Medulla oblongata (tissue), 1 donor: ENCODE results near the gene RPRD2.
A peak's percentile ranks its signal among the peaks of the same experiment; 100 is the strongest.
"Not testable (repeated sequence)": the region's sequence is repeated elsewhere in the genome, so short reads cannot be mapped to it uniquely, and the experiment has no call there.

Experiments used
- DNase-seq: peaks from one replicate; pipeline ENCODE4 v3.0.0-alpha.2; 2015; ENCODE audit errors: extremely low spot score

RPRD2 gene

GRCh38 chr1:150363426-150364230 is at the start of gene RPRD2:
TSS of gene RPRD2 (plus strand) at chr1:150364147. CDS start at chr1:150364715, 568 bp downstream.
- peak; percentile 100 for DNase-seq

- not testable (repeated sequence) for DNase-seq
These were observed 49.3 kb upstream of the RPRD2 start for GRCh38 chr1:150314691-150315090.

- no peak for DNase-seq
These were observed 43.3 kb upstream of the RPRD2 start for GRCh38 chr1:150320667-150320978.

DNA sequence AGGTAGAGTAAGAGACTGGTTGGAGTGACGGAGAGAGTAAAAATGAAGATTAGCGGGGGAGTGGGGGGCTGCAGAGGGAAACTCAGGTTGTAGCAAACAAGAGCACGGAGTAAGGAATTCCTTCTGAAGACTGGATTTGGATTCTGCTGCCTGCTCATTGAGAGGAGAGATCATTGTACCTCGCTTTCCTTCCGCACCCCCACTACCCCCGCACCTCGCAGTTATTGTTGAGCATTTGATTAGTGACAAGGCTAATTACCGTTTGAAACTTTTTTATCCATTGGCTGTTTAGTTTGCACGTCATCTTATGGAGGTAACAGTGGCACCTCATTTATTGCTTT is 42.2 kb upstream of the RPRD2 start:
- DNase-seq: no peak

GRCh38 chr1:150322310-150322709 is 41.6 kb upstream of the RPRD2 start:
- no peak for DNase-seq

- DNase-seq: peak; percentile 36
These were observed 31.2 kb upstream of the RPRD2 start for GRCh38 chr1:150332651-150333290.

- DNase-seq: no peak
These were observed 17.6 kb upstream of the RPRD2 start for GRCh38 chr1:150346316-150346715.

GRCh38 chr1:150352866-150353265 is 11.1 kb upstream of the RPRD2 start:
- DNase-seq: no peak

GRCh38 chr1:150362721-150363425 is 1.1 kb upstream of the RPRD2 start:
- DNase-seq: no peak

GRCh38 chr1:150364231-150365003 is 470 bp downstream of the RPRD2 start:
- peak; percentile 74 for DNase-seq

GRCh38 chr1:150365941-150366340 is 2.0 kb downstream of the RPRD2 start:
- no peak for DNase-seq

DNA sequence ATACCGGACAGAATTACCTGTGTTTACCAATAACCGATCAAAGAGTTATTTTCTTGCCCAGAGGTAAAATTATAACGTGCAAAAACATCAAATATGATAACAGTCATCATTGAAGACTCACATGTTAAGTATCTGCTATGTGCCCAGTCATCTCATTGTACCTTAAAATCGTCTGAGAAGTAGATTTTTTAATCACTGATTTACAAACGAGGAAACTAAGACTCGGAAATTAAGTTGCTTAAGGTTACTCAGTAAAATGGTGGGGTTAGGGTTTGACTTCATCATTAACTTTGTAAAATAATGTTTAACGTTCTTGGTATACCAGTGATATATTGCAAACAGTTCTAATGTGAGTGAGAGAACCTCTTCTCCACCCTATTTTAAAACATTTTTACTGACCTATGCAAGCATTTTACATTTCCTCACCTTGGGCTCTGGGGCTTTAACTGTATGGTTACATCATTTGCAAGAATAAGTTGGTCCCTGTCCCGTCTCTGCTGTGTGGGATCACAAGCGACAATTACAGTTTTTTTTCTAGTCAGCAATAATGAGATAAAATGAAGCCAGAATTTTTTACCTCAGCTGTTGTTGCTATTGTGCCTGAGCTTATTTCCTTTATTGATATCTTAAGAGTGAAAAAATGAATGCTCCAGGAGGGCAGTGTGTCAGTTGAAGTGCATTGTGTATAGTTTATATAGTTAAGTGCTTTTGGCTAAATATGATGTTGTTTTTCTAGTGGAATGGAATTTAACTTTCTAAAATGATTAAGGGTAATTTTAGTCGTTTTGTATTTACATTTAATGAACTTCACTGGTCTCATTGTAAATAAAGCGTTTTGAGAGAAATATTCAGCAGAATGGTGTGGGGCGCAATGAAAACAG is 2.7 kb downstream of the RPRD2 start:
- DNase-seq: peak; percentile 42

GRCh38 chr1:150371110-150371509 is 7.2 kb downstream of the RPRD2 start:
- no peak for DNase-seq

DNA sequence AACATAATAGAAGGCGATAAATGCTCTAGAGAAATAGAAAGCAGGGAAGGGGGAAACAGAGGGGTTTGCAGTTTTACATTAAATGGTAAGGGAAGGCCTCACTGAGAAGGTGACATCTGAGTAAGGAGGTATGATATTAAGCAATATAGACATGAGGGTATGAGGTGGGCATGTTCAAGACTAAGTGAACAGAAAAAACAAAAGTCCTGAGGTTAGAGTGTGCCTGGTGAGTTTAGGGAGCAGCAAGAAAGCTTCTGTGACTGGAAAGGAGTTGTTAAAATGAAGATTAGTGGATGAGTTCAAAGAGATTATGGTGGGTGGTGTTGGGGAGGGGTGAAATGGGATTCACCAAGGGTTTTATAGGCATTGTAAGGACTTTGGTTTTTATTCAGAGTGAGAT is 8.6 kb downstream of the RPRD2 start:
- DNase-seq: no peak

- DNase-seq: no peak
These were observed 12.2 kb downstream of the RPRD2 start for GRCh38 chr1:150376110-150376509.

DNA sequence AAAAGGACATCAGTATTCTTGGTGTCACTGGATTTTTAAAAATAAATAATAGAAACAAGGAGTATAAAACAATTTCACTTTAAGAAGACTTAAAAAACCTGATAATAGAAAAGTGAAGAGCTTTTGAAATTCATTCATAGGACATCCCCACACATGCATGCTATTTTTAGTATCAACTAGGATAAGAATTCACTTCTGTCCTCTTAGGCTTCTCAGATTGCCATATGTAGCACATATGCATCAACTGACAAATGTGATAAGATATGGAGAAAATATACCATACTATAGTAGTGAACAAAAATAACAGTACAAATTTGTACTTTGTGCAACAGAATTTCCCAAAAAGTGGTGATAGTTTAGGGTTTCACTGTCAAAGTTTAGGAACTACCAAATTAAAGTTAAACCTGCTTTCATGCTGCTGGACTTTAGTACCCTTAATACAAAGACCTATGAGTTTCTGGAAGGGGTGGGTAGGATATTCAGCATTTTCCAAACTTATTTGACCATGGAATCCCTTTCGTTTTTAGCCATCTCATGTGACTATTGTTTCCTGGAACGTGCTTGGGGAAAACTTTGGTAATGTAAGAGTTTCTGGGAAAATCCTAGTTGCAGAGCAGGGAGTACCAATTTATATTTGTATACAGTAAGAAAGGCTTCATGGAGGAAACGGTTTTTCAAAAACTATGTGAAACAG is 19.8 kb downstream of the RPRD2 start:
- no peak for DNase-seq

DNA sequence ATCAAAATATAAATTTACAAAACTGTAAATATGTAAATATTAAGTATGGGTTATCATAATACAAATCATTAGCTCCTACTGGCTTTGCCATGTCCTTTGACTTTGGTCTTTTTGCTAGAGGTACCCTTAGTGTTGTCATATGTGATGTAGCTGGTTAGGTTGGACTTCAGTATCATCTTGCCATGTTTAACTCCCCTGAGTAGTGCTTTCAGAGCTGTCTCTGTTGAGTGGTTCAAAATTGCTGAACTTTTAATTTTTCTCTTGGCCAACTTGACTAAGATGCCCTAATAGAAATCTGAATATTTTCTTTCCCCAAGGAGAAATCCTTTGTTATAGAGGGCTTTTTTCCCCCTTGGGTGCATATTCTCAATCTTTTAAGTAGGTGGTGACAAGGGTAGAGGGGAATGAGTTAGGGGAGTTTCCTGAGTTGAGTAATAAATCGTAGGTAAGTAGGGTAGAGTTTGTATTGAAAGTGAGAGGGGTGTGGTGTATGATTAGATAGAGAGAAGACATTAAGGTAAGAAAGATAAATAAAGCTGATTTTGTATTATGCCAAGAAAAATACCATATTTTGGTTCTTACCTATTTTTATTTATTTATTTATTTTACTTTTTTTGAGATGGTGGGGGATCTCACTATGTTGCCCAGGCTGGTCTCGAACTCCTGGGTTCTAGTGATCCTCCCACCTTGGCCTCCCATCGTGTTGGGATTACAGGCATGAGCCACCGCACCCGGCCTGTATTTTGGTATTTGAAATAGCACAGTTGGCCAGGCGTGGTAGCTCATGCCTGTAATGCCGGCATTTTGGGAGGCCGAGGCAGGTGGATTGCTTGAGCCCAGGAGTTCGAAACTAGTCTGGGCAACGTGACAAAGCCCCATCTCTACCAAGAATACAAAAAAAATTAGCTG is 21.8 kb downstream of the RPRD2 start:
- no peak for DNase-seq

DNA sequence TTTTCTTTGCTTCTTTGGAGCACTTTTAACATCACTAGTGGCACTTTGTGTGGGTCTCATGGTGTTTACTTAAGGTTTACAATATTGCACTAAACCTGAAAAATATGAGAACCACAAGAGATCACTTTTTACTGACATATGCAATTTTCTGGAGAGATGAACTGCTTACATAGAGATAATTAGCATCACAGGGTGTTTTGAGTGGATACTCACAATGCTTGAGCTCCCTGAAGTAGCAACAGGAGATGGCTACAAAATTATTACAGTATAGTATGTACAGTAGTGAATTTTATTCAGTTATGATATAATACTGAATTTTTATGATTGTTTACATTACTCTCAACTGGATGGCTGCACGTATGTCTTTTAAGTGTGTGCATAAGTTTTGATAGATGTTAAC is 22.6 kb downstream of the RPRD2 start:
- no peak for DNase-seq

DNA sequence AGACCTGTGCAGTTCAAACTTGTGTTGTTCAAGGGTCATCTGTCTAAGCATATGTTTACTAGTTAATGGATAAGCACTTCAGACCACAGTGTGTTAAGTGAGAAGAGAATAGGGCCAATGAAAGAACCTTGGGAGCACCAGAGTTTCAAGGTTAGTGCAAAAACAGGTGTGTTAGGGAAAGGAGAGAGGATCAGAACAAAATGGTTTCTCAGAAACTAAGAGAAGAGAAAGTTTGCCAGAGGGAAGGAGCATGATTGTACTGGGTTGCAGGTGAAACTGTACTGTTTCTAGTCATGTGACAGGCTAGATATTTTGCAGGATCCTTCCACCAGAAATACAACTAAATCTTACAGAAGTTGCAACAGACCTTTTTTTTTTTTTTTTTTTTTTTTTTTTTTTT is 23.3 kb downstream of the RPRD2 start:
- DNase-seq: no peak

GRCh38 chr1:150388241-150388640 is 24.3 kb downstream of the RPRD2 start:
- DNase-seq: no peak
